Gastrocnemius medialis (tissue), 4 donors: ENCODE results near the gene FAM229B. TPM values are rescaled to one million over a fixed set of nuclear protein-coding genes. Genes with fewer than 3 reads are reported as not detected.

Experiments
- ATAC-seq, 2 donors: fragments of 150-250 bp; one replicate each; pipeline ENCODE4 v1.9.1; 2016
- DNase-seq, 2 donors: peaks; one replicate each; pipeline ENCODE4 v3.0.0-alpha.2; 2019
- H3K27ac ChIP-seq, 4 donors: fragments of 200-600 bp; sonication (generic); 1 replicate in 1 of 4; 2 replicates in 3 of 4; pipeline ENCODE4 v1.5.1; 2016 to 2018; ENCODE audit warnings: mild to moderate bottlenecking in 2 of 4, moderate library complexity in 1 of 4
- H3K27me3 ChIP-seq, 3 donors: fragments of 200-600 bp; sonication (generic) in 2 of 3; 1 replicate in 1 of 3; 2 replicates in 2 of 3; pipeline versions ENCODE4 v1.5.1 to v1.6.0; 2016 to 2019; ENCODE audit warnings: mild to moderate bottlenecking in 1 of 3, moderate library complexity in 1 of 3
- H3K36me3 ChIP-seq, 2 donors: fragments of 200-600 bp; sonication (generic) in 1 of 2; one replicate each; pipeline ENCODE4 v1.5.1; 2017 to 2018
- H3K4me1 ChIP-seq, 2 donors: fragments of 200-600 bp; sonication (generic) in 1 of 2; one replicate each; pipeline ENCODE4 v1.5.1; 2016 to 2017; ENCODE audit warnings: mild to moderate bottlenecking in 2 of 2
- H3K4me3 ChIP-seq, 4 donors: fragments of 200-600 bp; sonication (generic) in 3 of 4; 1 replicate in 1 of 4; 2 replicates in 3 of 4; pipeline ENCODE4 v1.5.1; 2016 to 2019; ENCODE audit warnings: mild to moderate bottlenecking in 2 of 4
- H3K9me3 ChIP-seq, 3 donors: fragments of 200-600 bp; sonication (generic) in 2 of 3; 1 replicate in 1 of 3; 2 replicates in 2 of 3; pipeline ENCODE4 v1.5.1; 2016 to 2019
- POLR2A ChIP-seq, 2 donors: fragments of 450-650 bp; IDR thresholded peaks; one replicate each; pipeline ENCODE4 v1.6.1; 2017; ENCODE audit warnings: antibody characterized with exemption in 2 of 2, mild to moderate bottlenecking in 2 of 2, moderate library complexity in 2 of 2
- in situ Hi-C, 4 donors: fragments of 200-750 bp; cut with MboI; loops; one replicate each; pipeline versions ENCODE4 v1.15.0 to v1.8.0; 2017; ENCODE audit warnings: low sequenced_read_pairs in 4 of 4
- intact Hi-C: fragments of 100-400 bp; cut with DNase I; formaldehyde crosslinking; loops from one replicate; pipeline ENCODE4 v1.15.1; 2023; ENCODE audit warnings: low total_unique reads
- total RNA-seq, 4 donors: library from RNA; depleted of rRNA; stranded (reverse); fragments of >200 nt; gene quantifications; one replicate each; pipeline versions ENCODE4 v1.1.0 to v1.2.3, GENCODE V29; 2016
- TF ChIP-seq, protein P1 (sequence below), 5 experiments: fragments of 450-650 bp in 3 of 5; fragments of 200-600 bp in 2 of 5; sonication (generic) in 2 of 5; IDR thresholded peaks in 4 of 5; conservative IDR thresholded peaks in 1 of 5; 1 replicate in 4 of 5; 2 replicates in 1 of 5; pipeline ENCODE4 v1.5.1; 2016 to 2019; ENCODE audit warnings: antibody characterized with exemption in 5 of 5, mild to moderate bottlenecking in 3 of 5, moderate library complexity in 3 of 5

Gene FAM229B, protein sequence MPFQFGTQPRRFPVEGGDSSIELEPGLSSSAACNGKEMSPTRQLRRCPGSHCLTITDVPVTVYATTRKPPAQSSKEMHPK
- total RNA-seq = 1 to 10 TPM in 2 of 4 donors, under 1 TPM in 2; 0.58 to 3.9 (median 1.1) TPM

DNA sequence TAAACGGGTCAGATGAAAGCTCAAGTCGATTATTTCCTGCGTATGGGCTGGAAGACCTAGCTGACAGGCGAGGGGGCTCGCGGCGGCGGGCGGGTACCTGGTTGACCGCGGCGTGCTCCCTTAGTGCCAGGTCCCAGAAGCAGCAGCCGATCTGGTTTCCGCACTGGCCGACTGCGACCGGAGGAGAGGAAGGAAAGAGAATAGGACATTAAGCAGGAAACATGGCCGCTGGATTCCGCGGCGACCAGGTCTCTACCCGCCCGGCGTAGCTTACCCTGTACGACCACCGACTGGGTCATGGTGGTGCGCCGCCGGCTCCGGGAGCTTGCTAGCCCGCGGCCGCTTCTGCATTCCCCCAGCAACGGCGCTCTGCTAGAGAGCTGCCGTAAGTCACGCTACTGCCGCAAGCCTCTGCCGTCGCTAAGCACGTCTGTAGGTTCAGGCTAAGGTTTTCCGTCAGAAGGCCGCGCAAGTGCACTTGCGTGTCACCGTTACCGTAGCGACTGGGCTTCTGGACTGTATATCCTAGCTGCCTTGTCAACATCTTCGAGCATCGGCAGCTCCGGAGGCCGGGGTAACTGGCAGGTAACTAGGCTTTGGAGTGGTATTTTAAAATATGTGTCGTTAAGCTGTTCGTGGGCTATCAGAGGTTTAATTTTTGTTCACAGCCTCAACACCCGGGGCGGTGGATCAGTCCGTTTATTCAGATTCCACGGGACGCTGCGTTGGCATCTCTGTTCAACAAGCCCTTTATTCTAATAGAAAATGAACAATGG lies at the start of gene FAM229B, which contains the start of gene TUBE1:
Gene FAM229B (plus strand): TSS at position 456 of the 776 bp plus-strand sequence. CDS start 11,693 bp downstream, outside the sequence.
Gene TUBE1 (minus strand): TSS at position 347 of the 776 bp plus-strand sequence. CDS start 48 bp downstream, at position 299.
- DNase-seq = peak; percentile 87 to 90
- no peaks in the 10 kb centered on the region for H3K27me3 ChIP-seq
- in situ Hi-C loops (no loop called here), intact Hi-C loops (no loop called here)
- ATAC-seq = peak; percentile 98 to 99
- H3K4me1 ChIP-seq = peaks cover 13 to 19% of the 10 kb centered on the region in 2 donors
- H3K27ac ChIP-seq = peak within 1 kb of the TSS; percentile 81 to 89 (median 86)
- peak; percentile 66 to 74 for TF ChIP-seq POLR2A (IDR thresholded peaks at IDR 0.05)
- TF ChIP-seq, protein P1, sequence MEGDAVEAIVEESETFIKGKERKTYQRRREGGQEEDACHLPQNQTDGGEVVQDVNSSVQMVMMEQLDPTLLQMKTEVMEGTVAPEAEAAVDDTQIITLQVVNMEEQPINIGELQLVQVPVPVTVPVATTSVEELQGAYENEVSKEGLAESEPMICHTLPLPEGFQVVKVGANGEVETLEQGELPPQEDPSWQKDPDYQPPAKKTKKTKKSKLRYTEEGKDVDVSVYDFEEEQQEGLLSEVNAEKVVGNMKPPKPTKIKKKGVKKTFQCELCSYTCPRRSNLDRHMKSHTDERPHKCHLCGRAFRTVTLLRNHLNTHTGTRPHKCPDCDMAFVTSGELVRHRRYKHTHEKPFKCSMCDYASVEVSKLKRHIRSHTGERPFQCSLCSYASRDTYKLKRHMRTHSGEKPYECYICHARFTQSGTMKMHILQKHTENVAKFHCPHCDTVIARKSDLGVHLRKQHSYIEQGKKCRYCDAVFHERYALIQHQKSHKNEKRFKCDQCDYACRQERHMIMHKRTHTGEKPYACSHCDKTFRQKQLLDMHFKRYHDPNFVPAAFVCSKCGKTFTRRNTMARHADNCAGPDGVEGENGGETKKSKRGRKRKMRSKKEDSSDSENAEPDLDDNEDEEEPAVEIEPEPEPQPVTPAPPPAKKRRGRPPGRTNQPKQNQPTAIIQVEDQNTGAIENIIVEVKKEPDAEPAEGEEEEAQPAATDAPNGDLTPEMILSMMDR (IDR thresholded peaks at IDR 0.05 in 4 of 5, conservative IDR thresholded peaks at IDR 0.05 in 1 of 5) = peak in 1 of 5 experiments; percentile 28
- H3K9me3 ChIP-seq = no peaks in the 10 kb centered on the region
- H3K4me3 ChIP-seq = peak within 1 kb of the TSS; percentile 79 to 86 (median 82)
- peaks cover 0 to 9% of the 10 kb centered on the region in 2 donors for H3K36me3 ChIP-seq

DNA sequence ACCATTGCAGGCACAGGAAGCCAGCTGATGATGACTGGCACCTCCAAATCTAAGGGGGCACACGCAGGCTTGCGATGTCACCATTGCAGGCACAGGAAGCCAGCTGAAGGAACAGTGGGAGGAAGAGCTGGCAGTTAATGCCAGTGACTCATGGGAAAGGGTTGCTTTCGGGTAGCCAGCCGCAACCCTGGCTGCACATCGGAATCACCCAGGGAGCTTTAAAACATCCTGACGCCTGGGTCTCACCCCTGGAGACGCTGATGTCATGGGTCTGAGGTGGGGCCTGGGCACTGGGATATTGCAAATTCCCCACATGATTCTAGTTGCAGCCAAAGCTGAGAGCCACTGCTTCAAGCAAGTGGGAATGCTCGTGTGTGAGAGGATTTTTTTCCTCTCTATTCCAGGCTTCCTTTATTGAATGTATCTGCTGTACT lies 49.6 kb upstream of the FAM229B start:
- H3K27me3 ChIP-seq = no peaks in the 10 kb centered on the region
- DNase-seq = peak; percentile 64 to 85
- ATAC-seq = peak; percentile 69 to 84
- no peaks in the 10 kb centered on the region for H3K9me3 ChIP-seq
- intact Hi-C loops (no loop called here), in situ Hi-C loops (no loop called here)
- H3K27ac ChIP-seq = peak overlapping the region; percentile 52 to 75 (median 66)
- TF ChIP-seq, protein P1 (IDR thresholded peaks at IDR 0.05 in 4 of 5, conservative IDR thresholded peaks at IDR 0.05 in 1 of 5) = no peak
- TF ChIP-seq POLR2A (IDR thresholded peaks at IDR 0.05) = peak in 1 of 2 donors; percentile 19
- peaks cover 10 to 18% of the 10 kb centered on the region in 2 donors for H3K4me1 ChIP-seq
- H3K36me3 ChIP-seq = no peaks in the 10 kb centered on the region
- no peak overlapping the region for H3K4me3 ChIP-seq

DNA sequence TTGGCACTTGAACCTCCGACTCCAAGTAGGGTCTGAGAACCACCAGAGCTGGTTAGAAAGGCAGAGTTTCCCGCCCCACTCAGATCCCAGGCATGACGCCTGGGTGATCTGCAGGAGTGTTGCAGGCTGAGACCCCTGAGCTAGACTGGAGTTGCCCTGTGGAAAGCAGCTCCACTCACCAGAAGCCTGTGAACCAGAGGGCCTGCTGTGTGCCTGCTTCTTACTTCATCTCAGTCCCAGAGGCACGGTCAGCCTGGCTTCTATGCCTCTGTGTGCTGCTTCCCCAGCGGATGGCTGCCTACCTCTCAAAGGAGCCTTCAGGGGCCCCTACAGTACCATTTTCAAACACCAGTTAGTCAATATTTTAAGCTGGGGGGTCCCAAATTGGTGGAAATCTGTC lies 49.1 kb upstream of the FAM229B start:
- intact Hi-C loops = no loop called here

DNA sequence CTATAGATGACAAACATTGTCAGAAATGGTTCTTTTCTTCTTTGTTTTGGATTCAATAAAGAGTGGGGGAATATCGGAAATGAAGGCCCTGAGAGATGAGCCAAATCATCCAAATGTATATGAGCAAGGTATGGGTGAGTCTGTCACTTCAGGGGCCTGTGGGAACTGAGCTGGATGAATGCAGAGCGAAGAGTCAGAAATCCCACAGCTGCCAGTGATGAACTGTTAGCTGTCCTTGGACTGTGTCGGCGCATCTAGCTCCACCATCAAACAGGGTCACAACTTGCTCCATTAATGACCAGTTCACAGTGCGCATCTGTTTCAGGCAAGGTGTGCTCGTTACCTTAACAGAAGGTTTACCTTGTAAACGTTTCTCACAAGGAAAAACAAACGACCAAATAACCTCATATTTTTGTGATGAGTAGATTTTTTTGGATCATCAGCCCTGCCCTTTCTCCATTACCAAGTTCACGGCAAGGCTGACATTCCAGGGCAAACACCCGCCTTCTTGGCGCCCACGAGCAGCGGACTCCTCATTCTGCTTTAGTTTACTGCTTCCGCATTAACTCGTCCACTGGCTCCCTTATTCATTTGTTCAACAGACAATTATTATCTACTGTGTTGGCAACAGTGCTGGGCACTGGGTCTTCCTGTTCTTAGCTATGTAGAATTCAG lies 48.5 kb upstream of the FAM229B start:
- no peak overlapping the region for H3K4me3 ChIP-seq
- H3K36me3 ChIP-seq = no peaks in the 10 kb centered on the region
- H3K27ac ChIP-seq = peak overlapping the region; percentile 52 to 75 (median 62)
- TF ChIP-seq, protein P1 (IDR thresholded peaks at IDR 0.05 in 4 of 5, conservative IDR thresholded peaks at IDR 0.05 in 1 of 5) = no peak
- no peak for TF ChIP-seq POLR2A (IDR thresholded peaks at IDR 0.05)
- peaks cover 10 to 18% of the 10 kb centered on the region in 2 donors for H3K4me1 ChIP-seq
- intact Hi-C loops = no loop called here
- no peaks in the 10 kb centered on the region for H3K9me3 ChIP-seq
- ATAC-seq (no peak), DNase-seq (no peak)
- H3K27me3 ChIP-seq = no peaks in the 10 kb centered on the region
- in situ Hi-C loops = no loop called here

More for the DNA sequence above, 49.1 kb upstream of the FAM229B start:
- TF ChIP-seq, protein P1 (IDR thresholded peaks at IDR 0.05 in 4 of 5, conservative IDR thresholded peaks at IDR 0.05 in 1 of 5) = no peak
- no peak for TF ChIP-seq POLR2A (IDR thresholded peaks at IDR 0.05)
- H3K27me3 ChIP-seq = no peaks in the 10 kb centered on the region
- H3K36me3 ChIP-seq = no peaks in the 10 kb centered on the region
- H3K4me1 ChIP-seq = peaks cover 10 to 18% of the 10 kb centered on the region in 2 donors
- peak overlapping the region; percentile 52 to 75 (median 62) for H3K27ac ChIP-seq
- ATAC-seq (peak in 1 of 2 donors; percentile 31), DNase-seq (peak in 1 of 2 donors; percentile 37)
- no peaks in the 10 kb centered on the region for H3K9me3 ChIP-seq
- H3K4me3 ChIP-seq = no peak overlapping the region
- in situ Hi-C loops = no loop called here
